Stromal cell of bone marrow (primary cell): ENCODE results near the gene HOXC13.

Experiments used
- DNase-seq: peaks from one replicate; pipeline ENCODE4 v3.0.0-alpha.2; 2012; ENCODE audit warnings: low read depth

HOXC13 gene, protein sequence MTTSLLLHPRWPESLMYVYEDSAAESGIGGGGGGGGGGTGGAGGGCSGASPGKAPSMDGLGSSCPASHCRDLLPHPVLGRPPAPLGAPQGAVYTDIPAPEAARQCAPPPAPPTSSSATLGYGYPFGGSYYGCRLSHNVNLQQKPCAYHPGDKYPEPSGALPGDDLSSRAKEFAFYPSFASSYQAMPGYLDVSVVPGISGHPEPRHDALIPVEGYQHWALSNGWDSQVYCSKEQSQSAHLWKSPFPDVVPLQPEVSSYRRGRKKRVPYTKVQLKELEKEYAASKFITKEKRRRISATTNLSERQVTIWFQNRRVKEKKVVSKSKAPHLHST

DNA sequence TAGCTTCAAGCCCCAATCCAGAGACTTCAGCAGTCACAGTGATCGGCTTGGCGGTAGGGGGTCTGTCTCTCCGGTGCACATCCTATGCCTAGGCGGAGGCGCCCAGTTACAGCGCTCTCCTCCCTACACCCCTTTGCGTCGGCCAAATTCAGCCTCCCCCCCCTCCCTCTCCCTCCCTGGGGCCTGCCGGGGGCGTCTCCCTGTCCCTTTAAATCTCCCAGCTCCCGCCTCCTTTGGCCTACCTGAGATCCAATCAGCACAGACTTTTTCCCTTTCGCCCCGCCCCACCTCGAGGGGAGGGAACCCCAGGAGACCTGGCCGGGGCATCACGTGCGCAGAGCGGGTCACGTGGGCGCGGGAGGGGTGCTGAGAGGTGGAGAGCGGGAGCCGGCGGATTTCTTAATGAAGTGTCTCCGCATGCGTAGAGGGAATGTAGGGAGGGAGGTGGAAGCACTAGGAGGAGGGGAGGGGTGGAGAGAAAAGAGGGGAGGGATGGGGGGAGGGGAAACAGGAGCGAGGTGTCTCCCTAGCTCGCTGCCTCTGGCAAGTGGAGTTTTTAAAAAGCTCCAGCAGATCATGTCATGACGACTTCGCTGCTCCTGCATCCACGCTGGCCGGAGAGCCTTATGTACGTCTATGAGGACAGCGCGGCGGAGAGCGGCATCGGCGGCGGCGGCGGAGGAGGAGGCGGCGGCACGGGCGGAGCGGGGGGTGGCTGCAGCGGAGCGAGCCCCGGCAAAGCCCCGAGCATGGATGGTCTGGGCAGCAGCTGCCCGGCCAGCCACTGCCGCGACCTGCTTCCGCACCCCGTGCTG is at the start of gene HOXC13:
HOXC13 (plus strand) TSS at position 506 of the 815 bp plus-strand sequence; CDS start at position 582, 76 bp downstream.
- peak; percentile 71 for DNase-seq

GRCh38 chr12:53890081-53890480 is 48.5 kb upstream of the HOXC13 start:
- DNase-seq: no peak

GRCh38 chr12:53892762-53893395 is 45.8 kb upstream of the HOXC13 start:
- no peak for DNase-seq

- DNase-seq: no peak
These were observed 39.4 kb upstream of the HOXC13 start for GRCh38 chr12:53899230-53899629.

DNA sequence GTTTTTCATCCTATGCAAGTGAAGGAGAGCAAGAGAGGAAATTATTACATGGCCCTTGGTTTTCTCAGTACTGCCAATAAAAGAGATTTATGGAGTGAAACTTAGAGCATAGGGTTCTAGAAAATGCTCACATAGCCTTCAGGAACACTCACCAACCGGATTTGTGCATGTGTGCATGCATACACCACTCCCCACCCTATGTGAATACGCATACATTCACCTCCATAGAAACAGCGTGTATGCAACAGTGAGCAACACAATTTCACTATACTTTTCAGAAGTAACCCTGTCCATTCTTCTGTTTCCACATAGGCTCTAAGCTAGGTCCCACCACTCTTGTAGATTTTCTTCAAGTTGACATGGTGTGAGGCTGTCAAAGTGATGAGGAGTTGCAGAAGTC is 31.5 kb upstream of the HOXC13 start:
- DNase-seq: no peak

GRCh38 chr12:53916788-53917655 is 21.6 kb upstream of the HOXC13 start:
- no peak for DNase-seq

GRCh38 chr12:53924521-53925405 is 13.9 kb upstream of the HOXC13 start:
- DNase-seq: no peak

DNA sequence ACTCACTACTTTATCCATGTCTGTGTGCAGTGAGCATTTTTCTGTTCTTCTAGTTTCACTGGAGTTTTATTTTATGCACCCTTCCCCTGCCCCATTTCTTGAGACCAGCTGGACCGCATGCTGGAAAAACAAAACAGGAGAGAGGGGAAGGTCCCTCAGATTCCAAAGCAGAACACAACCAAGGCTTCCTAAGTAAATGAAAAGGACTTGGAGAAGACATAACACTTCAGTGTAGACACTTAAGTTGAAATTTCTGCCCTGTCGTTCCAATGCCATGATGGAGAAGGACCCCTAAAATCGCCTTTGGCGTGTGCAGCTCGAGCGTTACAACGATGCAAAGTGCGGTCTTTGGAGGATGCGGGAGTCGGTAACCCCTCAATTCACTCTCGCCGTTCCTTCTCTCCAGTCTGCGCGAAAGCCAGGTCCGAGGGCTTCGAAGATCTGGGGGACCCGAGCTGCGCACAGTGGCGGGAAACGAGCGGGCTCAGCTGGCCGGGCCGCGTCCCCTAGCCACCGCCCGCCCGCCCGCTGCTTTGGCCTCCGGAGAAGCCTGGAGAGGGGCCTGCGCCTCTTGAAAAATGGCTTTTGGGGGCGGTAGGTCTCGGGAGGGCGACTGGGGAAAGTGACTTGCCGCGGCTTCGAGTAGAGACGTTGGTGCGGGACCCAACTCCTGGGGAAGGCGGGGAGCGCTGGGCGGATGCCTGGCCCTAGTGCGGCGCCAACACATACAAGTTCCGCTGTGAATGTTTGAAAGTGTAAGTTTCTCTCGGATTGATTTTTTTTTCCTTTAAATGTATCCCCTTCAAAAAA is 11.2 kb upstream of the HOXC13 start:
- no peak for DNase-seq

- no peak for DNase-seq
These were observed 10.4 kb upstream of the HOXC13 start for GRCh38 chr12:53928054-53928835.

DNA sequence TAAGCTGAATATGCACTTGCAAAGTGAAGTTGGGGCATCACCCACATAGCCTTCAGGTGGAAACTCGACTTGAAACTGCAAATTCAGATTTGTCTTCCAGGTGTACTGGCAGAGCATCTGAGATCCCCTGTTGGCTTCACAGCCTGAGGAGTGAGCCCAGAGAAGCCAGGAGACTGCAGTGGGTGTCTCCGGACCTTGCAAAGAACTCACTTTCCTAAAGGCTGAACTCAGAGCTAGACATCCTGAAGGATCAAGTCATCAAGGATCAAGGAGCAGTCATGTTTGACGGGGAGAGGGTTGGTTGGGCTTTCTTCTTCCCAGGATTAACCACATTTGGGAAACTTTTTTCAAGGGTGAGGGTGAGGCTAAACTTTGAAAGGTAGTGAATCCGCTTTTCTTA is 9.1 kb upstream of the HOXC13 start:
- no peak for DNase-seq

GRCh38 chr12:53930591-53931255 is 7.9 kb upstream of the HOXC13 start:
- no peak for DNase-seq

DNA sequence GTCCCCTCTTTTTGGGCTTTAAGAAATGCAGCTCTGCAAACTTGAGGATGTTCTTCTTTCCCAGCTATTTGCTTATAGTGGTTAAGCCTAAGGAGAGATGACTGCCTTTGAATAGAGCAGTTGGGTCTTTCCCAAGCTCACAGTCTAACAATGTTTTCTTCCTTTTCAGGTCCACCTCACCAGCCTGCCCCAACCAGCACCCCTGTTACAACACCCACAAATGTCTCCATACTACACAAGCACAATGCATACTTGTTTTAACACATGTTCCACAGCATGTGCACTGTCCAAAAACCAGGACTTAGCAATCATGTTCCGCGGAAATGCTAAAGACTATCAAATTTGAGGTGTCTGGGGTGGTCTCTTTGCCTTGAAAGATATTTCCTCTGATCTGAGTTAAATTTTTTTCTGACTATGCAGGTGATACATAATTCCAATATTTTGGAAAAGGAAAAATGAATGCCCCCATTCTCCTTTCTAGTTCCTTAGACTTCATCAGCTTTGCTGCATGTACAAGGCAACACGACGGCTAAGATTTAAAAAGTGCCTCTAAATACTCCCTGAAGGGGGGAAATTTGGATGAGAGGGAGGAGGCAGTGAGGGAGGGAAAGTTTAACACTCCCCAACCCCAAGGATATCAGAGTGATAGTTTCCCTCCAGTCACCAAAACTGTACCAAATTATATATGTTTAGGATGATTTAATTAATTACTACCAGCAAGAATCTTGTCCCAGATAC is 6.6 kb upstream of the HOXC13 start:
- no peak for DNase-seq

DNA sequence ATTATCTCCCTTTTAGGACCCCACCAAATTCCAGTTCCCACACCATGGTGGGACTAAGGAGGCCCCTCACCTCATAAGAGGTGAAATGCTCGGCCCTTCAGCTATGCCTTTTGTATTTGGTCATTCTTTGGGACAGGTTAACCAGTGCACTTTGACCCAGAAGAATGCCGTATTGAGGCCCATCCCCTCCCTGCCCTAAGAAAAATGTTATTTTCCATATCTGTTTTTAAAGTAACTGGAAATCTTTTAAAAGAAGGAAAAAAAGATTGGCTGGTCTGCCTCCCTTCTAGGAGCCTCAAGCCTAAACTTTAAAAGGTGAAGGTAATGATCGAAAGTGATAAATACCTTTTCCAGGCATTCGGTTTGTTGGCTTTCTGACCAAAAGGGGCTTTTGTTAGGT is 5.7 kb upstream of the HOXC13 start:
- no peak for DNase-seq

DNA sequence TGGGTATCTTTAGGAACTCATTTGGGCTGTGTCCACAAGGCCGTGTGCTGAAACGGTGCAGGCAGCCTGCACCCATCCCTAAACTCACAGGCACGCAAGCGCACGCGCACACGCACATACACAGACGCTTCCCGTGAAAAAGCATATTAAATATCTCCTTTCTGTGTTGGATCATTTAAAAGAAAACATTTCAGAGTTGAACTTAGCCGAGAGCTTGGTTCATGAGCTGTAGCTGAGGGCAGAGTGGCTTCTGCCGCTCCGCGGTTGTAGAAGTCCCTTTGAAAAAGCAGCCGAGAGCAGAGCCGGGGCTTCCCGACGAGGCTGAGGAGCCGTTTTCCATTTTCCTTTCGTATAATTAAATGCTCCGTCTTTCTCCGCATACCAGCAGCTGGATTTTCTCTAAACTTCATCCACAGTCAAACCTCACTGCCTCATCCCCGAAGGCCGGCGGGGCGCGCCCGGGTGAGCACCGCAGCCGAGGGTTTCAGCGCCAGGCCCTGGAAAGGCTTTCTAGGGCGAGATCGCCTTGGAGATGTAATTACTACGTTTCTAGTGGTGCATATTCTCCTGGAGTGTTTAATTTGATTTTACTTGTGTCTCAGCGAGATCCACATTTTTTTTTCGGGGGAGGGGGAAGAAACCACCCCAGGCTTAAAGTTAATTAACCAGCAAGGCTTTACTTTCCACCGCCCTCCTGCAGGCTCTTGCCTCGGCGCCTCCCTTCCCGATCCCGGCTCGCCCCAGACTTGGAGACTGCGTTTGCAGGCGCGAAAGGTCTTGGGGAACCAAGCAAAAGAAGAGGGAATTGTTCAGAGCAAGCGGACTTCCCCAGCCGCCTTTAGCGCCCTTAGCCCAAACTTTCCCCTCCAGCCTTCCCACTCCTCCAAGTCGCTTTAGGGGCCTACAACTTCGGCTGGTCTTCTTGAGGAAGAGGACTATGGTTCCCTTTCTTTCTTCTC is 3.0 kb upstream of the HOXC13 start:
- DNase-seq: no peak

- DNase-seq: no peak
These were observed 1.5 kb upstream of the HOXC13 start for GRCh38 chr12:53937099-53937498.

DNA sequence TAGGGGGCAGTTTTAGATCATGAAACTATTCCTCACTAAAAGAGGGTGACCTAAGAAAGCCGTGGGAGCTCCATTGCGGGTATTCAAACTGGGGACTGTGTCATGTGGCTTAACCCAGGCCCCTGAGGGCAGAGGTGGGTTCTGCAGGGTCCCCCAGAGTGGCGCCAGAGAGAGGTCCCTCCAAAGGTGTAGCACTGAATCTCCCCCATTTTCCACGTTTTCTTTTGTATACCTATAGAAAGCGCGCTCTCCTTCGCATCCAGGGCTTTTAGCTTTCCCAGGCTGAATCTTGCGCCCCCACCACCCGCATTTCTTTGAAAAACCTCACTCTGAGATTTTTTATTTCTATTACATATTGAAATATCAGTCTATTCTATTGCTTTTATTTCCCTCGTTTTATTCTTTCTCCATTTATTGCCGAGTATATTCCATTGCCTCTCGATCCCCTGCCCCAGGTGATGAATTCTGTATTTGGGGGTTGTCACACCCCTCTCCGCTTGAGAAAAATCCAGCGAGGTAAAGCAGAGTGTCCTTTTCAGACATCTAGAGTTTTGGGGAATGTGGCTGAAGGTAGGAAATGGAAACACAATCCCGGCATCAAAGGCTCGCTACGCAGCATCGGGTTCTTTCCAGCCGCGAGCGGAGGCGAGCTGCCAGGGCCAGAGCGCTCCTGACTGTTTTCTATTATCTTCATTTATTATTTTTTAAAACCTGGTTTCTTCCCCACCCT is 870 bp upstream of the HOXC13 start:
- no peak for DNase-seq
